Measurements from ENCODE around the gene MEAK7.

DNA sequence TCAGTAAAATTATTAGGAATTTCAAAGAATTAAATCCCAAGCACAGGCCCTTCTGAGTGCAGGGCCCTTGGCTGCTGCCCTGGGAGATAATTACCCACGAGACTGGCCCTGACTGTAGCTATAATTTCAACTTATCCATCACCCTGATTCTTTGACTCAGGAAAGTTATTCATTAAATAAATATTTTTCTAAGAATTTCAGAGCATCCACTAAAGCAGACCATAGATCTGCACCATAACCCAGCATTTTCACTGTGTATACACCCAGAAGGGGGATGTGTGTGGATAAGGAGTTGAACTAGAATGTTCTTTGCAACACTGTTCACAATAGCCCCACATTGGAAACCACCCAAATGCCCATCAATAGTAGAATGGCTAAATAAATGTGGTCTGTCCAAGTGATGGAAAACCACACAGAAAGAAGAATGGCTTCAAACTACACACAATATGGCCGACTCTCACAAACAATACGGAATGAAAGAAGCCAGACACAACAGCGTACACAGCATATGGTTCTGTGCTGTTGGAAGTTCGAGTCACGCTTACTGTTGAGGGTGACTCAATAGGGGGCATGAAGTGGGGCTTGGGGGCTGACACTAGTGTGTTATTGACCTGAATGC is 33.9 kb upstream of the MEAK7 start:
- TF ChIP-seq, protein P1, sequence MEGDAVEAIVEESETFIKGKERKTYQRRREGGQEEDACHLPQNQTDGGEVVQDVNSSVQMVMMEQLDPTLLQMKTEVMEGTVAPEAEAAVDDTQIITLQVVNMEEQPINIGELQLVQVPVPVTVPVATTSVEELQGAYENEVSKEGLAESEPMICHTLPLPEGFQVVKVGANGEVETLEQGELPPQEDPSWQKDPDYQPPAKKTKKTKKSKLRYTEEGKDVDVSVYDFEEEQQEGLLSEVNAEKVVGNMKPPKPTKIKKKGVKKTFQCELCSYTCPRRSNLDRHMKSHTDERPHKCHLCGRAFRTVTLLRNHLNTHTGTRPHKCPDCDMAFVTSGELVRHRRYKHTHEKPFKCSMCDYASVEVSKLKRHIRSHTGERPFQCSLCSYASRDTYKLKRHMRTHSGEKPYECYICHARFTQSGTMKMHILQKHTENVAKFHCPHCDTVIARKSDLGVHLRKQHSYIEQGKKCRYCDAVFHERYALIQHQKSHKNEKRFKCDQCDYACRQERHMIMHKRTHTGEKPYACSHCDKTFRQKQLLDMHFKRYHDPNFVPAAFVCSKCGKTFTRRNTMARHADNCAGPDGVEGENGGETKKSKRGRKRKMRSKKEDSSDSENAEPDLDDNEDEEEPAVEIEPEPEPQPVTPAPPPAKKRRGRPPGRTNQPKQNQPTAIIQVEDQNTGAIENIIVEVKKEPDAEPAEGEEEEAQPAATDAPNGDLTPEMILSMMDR (IDR thresholded peaks at IDR 0.05) = no peak
- TF ChIP-seq POLR2A (IDR thresholded peaks at IDR 0.05) (no peak), POLR2AphosphoS5 (IDR thresholded peaks at IDR 0.05) (no peak)

Data from sigmoid colon (tissue), 4 donors.